ENCODE measurements around the gene ANKS1B.

Gene ANKS1B

DNA sequence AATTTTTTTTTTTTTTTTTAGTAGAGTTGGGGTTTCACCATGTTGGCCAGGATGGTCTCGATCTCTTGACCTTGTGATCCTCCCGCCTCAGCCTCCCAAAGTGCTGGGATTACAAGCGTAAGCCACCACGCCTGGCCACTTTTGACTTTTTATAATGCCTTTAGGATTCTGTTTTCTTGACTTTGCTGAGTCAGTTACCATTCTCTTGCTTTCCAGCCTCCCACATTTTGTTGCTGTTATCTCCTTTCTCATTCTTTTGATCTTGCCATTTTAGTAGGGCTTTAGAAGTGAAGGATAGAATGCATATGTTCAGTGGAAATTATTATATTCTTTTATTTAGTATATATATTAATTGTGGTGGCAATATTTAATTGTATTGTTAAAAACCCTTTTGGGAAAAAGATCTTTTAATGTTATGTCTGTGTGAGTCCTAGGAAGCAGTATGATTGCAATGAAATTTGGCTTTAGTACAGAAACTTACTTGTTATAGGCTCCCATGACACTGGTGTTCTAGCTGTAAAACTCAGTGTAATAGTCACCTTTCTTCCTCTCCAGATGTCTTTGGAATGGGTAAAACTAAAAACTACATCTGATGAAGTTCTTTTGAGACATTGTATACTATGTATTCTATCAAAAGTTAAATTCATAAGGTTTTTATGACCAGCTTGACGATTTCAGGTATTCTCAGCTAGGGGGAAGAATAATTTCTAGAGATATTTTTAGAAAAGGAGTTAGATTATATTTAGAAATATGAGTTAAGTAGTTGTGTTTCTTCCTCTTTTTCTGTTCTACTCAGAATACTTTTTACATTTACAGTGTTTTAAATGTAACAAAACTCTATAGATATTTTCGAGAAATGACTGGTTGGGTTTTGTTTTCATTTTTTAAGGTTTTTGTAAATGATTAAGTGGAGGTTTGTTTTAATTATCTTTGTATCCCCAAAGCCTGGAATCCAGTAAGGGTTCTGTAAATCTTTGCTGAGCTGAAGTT is 1264.9 kb downstream of the ANKS1B start:
- Histone ChIP-seq H3K36me3 (ENCODE audit: insufficient read depth, low read length) (peaks cover 51% of the 10 kb centered on the region), H2AFZ (ENCODE audit: low read depth, low read length) (no peak overlapping the region), H3K4me1 (ENCODE audit: insufficient read depth, low read length) (no peaks in the 10 kb centered on the region), H3K9me3 (ENCODE audit: low read length) (no peaks in the 10 kb centered on the region), H3K27me3 (ENCODE audit: insufficient read depth, low read length) (no peaks in the 10 kb centered on the region), H3K4me3 (ENCODE audit: low read length) (no peak overlapping the region)

DNA sequence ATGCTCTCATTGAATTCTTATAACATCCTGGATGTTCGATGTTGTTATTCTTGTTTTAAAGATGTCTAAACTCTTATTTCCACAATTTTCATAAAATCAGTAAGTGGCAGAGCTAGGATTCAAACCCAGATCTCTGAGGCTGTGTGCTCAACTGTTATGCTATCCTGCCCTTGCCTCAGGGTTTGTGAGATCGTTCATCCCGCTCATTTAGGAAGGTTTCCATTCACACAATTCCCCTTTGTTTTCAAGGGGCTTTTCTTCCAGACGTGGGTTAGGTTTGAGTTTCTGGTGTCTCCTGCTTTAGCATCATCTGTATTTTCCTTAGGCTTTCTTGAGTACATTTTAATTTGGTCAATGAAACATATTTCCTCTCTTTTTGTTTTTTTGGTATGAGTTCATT is 1270.3 kb downstream of the ANKS1B start:
- Histone ChIP-seq H3K9me3 (ENCODE audit: low read length) (no peaks in the 10 kb centered on the region), H2AFZ (ENCODE audit: low read depth, low read length) (no peak overlapping the region), H3K27me3 (ENCODE audit: insufficient read depth, low read length) (no peaks in the 10 kb centered on the region), H3K4me3 (ENCODE audit: low read length) (no peak overlapping the region), H3K36me3 (ENCODE audit: insufficient read depth, low read length) (peaks cover 61% of the 10 kb centered on the region), H3K4me1 (ENCODE audit: insufficient read depth, low read length) (no peaks in the 10 kb centered on the region)

DNA sequence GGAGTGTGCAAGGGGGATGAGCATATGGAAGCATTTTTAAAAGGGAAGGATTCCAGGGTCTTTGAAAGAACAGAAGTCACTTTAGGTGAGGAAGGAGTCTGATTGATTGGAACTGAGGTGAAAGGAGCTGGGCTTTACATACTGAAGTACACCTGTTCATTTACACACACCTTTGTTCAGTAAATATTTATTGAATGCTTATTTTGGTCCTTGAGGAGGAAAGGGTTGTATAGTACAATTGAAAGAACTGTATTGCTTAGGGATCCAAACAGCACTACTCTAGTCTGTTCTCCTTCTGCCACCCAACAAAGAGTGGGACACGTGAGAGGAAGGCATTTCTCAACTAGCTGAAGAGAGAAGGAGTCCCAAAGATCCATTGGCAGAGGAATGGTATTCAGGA is 1275.7 kb downstream of the ANKS1B start:
- Histone ChIP-seq H3K27me3 (ENCODE audit: insufficient read depth, low read length) (no peaks in the 10 kb centered on the region), H2AFZ (ENCODE audit: low read depth, low read length) (no peak overlapping the region), H3K36me3 (ENCODE audit: insufficient read depth, low read length) (peaks cover 59% of the 10 kb centered on the region), H3K4me3 (ENCODE audit: low read length) (no peak overlapping the region), H3K4me1 (ENCODE audit: insufficient read depth, low read length) (no peaks in the 10 kb centered on the region), H3K9me3 (ENCODE audit: low read length) (no peaks in the 10 kb centered on the region)

DNA sequence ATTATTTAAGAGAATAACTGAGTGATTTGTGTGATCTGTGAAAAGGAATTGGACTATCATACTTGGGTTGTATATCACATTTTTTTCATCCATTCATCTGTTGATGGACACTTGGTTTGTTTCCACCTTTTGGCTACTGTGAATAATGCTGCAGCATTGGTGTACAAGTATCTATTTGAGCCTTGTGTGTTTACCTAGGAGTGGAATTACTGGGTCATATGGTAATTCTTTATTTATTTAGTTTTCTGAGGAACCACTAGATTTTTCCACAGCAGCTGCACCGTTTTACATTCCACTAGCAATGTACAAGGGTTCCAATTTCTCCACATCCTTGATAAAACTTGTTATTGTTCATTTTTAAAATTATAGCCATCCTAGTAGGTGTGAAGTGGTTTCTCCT is 1283.6 kb downstream of the ANKS1B start:
- no peaks in the 10 kb centered on the region for H3K9me3 ChIP-seq (ENCODE audit: low read length)
- H3K4me1 ChIP-seq (ENCODE audit: insufficient read depth, low read length), result peaks cover 5% of the 10 kb centered on the region
- peaks cover 40% of the 10 kb centered on the region for H3K36me3 ChIP-seq (ENCODE audit: insufficient read depth, low read length)
- H3K4me3 ChIP-seq (ENCODE audit: low read length), result no peak overlapping the region
- no peaks in the 10 kb centered on the region for H3K27me3 ChIP-seq (ENCODE audit: insufficient read depth, low read length)
- no peak overlapping the region for H2AFZ ChIP-seq (ENCODE audit: low read depth, low read length)

DNA sequence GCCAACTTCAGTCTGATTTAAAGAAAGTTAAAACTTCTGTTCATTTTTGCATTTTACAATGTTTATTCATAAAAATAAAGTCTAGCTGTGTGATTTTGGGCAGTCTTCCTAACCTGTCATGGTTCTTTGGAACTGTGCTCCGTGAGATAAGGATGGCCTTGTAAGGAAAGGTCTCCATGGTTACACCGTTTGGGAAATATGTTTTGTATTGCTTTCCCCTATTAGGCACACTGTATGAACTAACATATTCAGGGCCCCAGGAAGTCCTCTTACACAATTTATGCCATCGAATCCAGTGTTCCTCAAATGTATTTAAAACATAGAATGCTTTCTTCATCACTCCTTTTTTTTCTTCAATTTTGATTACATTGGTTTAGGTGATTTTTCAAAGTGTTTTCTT is 1285.2 kb downstream of the ANKS1B start:
- H2AFZ ChIP-seq (ENCODE audit: low read depth, low read length), result no peak overlapping the region
- H3K9me3 ChIP-seq (ENCODE audit: low read length), result no peaks in the 10 kb centered on the region
- H3K4me3 ChIP-seq (ENCODE audit: low read length), result no peak overlapping the region
- peaks cover 5% of the 10 kb centered on the region for H3K4me1 ChIP-seq (ENCODE audit: insufficient read depth, low read length)
- H3K27me3 ChIP-seq (ENCODE audit: insufficient read depth, low read length), result no peaks in the 10 kb centered on the region
- H3K36me3 ChIP-seq (ENCODE audit: insufficient read depth, low read length), result peaks cover 40% of the 10 kb centered on the region

DNA sequence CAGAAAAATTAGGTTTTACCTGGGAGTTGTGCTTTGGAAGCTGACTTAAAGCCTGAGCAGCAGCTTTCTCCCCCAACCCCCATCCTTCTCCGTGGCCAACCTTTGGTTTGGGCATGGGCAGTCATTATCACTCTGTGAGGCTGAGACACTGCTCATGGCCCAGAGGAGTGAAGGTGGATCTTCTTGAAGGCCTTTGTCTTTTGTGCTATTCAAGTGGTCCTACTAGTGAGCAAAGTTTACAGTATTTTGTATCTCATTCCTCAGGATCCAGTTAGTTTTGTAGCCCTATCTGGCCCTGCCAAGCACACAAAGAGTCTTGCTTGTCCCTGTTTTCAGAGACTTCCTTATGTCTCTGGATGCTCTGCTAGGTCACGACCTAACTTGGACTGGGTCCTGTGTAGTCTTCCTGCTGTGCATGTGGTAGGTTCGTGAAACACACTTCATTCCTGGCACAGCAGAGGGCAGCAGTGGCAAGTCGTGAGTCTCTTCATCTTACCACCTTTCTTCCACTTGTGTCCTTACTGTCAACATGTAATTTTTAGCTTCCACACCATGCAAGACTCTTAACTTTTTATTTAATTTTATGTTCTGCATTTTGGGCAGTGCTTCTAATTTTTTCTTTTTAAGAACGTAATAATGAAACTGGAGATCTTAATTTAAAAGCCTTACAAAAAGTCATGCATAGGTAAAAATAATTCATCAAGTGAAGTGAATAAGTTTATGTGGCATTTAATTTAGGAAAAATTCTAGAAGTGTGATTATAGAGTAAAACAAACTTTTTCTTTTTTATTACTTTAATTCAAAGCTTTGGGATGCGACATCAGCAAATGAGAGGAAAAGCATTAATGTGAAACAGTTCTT is 1285.9 kb downstream of the ANKS1B start:
- no peak overlapping the region for H3K4me3 ChIP-seq (ENCODE audit: low read length)
- H3K36me3 ChIP-seq (ENCODE audit: insufficient read depth, low read length), result peaks cover 40% of the 10 kb centered on the region
- no peak overlapping the region for H2AFZ ChIP-seq (ENCODE audit: low read depth, low read length)

DNA sequence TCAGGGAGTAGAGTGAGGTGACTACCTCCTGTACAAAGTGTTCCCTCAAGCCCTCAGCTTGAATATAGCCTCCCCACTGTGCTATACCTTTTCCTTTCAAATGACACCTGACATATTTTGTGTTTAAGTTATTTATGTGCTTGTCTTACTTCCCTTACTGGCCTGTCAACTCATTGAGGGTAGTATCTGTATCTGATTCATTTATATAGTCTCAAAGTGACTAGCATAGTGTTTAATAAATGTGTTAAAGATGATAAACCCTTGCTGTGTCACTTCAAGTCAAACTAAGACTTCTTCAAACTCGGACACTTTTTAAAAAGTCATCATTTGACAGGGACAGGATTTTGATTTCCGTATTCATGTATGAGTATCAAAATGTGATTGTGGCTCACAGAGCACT is 1287.5 kb downstream of the ANKS1B start:
- Histone ChIP-seq H2AFZ (ENCODE audit: low read depth, low read length) (no peak overlapping the region), H3K27me3 (ENCODE audit: insufficient read depth, low read length) (no peaks in the 10 kb centered on the region), H3K4me1 (ENCODE audit: insufficient read depth, low read length) (peaks cover 5% of the 10 kb centered on the region), H3K4me3 (ENCODE audit: low read length) (no peak overlapping the region), H3K9me3 (ENCODE audit: low read length) (no peaks in the 10 kb centered on the region), H3K36me3 (ENCODE audit: insufficient read depth, low read length) (peaks cover 38% of the 10 kb centered on the region)

More for the DNA sequence above, 1285.9 kb downstream of the ANKS1B start:
- H3K9me3 ChIP-seq (ENCODE audit: low read length), result no peaks in the 10 kb centered on the region
- no peaks in the 10 kb centered on the region for H3K27me3 ChIP-seq (ENCODE audit: insufficient read depth, low read length)
- H3K4me1 ChIP-seq (ENCODE audit: insufficient read depth, low read length), result peaks cover 5% of the 10 kb centered on the region

DNA sequence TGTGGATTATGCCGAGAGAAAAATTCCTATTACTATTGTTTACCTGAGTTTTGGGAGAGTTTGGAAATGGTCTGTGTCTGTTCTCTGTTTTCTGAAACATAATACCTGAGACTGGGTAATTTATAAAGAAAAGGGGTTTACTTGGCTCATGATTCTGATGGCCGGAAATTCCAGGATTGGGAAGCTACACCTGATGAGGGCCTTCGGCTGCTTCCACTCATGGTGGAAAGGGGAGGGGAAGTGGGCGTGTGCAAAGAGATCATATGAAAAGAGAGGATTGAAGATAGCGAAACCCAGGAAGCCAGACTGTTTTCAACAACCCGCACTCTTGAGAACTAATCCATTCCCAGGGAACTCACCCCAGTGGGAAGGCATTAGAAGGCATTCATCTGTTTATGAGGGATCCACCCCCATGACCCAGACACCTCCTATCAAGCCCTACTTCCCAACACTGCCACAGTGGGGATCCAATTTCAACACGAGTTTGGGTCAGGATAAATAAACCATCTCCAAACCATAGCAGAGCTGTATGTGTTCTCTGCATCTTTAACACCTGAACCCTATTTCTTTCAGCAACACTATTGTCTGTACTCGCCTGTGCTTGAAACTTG is 1288.6 kb downstream of the ANKS1B start:
- H3K9me3 ChIP-seq (ENCODE audit: low read length), result no peaks in the 10 kb centered on the region
- peaks cover 37% of the 10 kb centered on the region for H3K36me3 ChIP-seq (ENCODE audit: insufficient read depth, low read length)
- no peak overlapping the region for H3K4me3 ChIP-seq (ENCODE audit: low read length)
- H3K4me1 ChIP-seq (ENCODE audit: insufficient read depth, low read length), result peaks cover 5% of the 10 kb centered on the region
- H2AFZ ChIP-seq (ENCODE audit: low read depth, low read length), result no peak overlapping the region
- no peaks in the 10 kb centered on the region for H3K27me3 ChIP-seq (ENCODE audit: insufficient read depth, low read length)

DNA sequence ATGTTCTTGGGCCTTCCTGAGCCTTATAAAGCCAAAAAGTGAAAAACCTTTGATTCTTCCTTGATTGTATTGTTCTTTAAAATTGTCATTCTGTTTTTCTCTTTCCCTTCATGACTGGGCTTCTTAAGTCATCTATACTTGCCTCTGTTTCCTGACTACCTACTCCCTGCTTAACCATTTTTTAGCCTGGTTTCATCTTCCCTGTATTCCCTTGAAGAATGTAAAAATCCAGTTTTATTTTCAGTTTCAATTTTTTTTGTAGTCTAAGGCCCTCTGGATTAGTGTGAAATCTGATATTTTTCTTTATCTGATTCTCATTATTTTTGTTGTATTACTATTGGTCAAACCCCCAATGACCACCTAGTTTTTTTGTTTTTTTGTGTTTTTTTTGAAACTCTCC is 1293.4 kb downstream of the ANKS1B start:
- Histone ChIP-seq H3K4me1 (ENCODE audit: insufficient read depth, low read length) (no peaks in the 10 kb centered on the region), H3K4me3 (ENCODE audit: low read length) (no peak overlapping the region), H3K9me3 (ENCODE audit: low read length) (no peaks in the 10 kb centered on the region), H3K27me3 (ENCODE audit: insufficient read depth, low read length) (no peaks in the 10 kb centered on the region), H2AFZ (ENCODE audit: low read depth, low read length) (no peak overlapping the region), H3K36me3 (ENCODE audit: insufficient read depth, low read length) (peaks cover 52% of the 10 kb centered on the region)

DNA sequence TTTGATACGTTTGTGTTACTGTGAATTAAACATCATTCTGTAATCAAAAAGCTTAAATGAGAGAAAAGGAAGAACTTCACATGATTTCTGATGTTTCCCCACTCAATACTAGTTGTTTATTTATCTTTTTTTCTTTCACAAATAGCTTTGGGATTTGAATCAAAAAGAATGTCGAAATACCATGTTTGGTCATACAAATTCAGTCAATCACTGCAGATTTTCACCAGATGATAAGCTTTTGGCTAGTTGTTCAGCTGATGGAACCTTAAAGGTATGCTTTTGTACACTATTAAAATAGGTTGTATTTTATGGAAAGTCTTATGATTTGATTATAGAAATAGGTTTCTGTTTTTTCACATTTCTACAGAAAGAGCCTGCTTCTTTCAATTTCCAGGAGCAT is 1298.1 kb downstream of the ANKS1B start:
- H3K36me3 ChIP-seq (ENCODE audit: insufficient read depth, low read length), result peaks cover 80% of the 10 kb centered on the region
- no peaks in the 10 kb centered on the region for H3K27me3 ChIP-seq (ENCODE audit: insufficient read depth, low read length)
- H3K9me3 ChIP-seq (ENCODE audit: low read length), result no peaks in the 10 kb centered on the region

More for the DNA sequence above, 1298.1 kb downstream of the ANKS1B start:
- no peak overlapping the region for H2AFZ ChIP-seq (ENCODE audit: low read depth, low read length)
- no peaks in the 10 kb centered on the region for H3K4me1 ChIP-seq (ENCODE audit: insufficient read depth, low read length)
- H3K4me3 ChIP-seq (ENCODE audit: low read length), result no peak overlapping the region

Measured in neuron (in vitro differentiated cells).